HEK293 (cell line): ENCODE data around the gene SLITRK5.

Source experiments
- CTCF ChIA-PET: fragments of 350-600 bp; formaldehyde crosslinking; extraction: SDS; loops from one replicate; lab custom pipeline; 2021; ENCODE audit warnings: antibody characterized with exemption; lab: Yijun Ruan, JAX
- POLR2A ChIA-PET: fragments of 300-600 bp; formaldehyde crosslinking; extraction: SDS; loops from one replicate; lab custom pipeline; 2020; ENCODE audit warnings: antibody characterized with exemption, inconsistent platforms; lab: Yijun Ruan, JAX
- H3K27ac ChIP-seq: fragments of 200-500 bp; sonication (Bioruptor generic); 2 replicates; pipeline ENCODE4 v1.5.1; 2014; ENCODE audit warnings: low read depth, low read length, control low read depth, inconsistent platforms; ENCODE audit errors: extremely low read depth
- H3K36me3 ChIP-seq, 2 experiments: fragments of 200-500 bp in 1 of 2; sonication (Bioruptor generic) in 1 of 2; 1 replicate in 1 of 2; 2 replicates in 1 of 2; pipeline ENCODE4 v1.5.1; 2014 to 2017; ENCODE audit warnings: inconsistent platforms in 2 of 2, low read length in 2 of 2; ENCODE audit not compliant: control insufficient read depth in 2 of 2, insufficient read depth in 1 of 2
- H3K4me1 ChIP-seq: fragments of 200-500 bp; sonication (Bioruptor generic); 2 replicates; pipeline ENCODE4 v1.5.1; 2014; ENCODE audit warnings: mild to moderate bottlenecking, low read length, inconsistent platforms; ENCODE audit not compliant: control insufficient read depth, insufficient read depth
- H3K4me3 ChIP-seq: 2 replicates; pipeline ENCODE4 v1.5.1; 2011; ENCODE audit warnings: low read depth, mild to moderate bottlenecking, control low read depth, low read length, moderate library complexity
- H3K9me3 ChIP-seq: fragments of 200-500 bp; sonication (Bioruptor generic); 2 replicates; pipeline ENCODE4 v1.5.1; 2014; ENCODE audit warnings: low read depth, low read length, inconsistent platforms; ENCODE audit not compliant: control insufficient read depth, insufficient read depth
- ELK4 ChIP-seq: IDR thresholded peaks from 2 replicates; pipeline ENCODE4 v1.6.1; 2011; ENCODE audit warnings: mild to moderate bottlenecking, low read depth, low read length, borderline replicate concordance
- FEZF1 ChIP-seq: fragments of 450-650 bp; formaldehyde crosslinking; IDR thresholded peaks from 2 replicates; pipeline ENCODE4 v1.5.1; 2016; ENCODE audit warnings: missing biosample characterization, missing genetic modification characterization
- GFI1B ChIP-seq: fragments of 450-650 bp; formaldehyde crosslinking; IDR thresholded peaks from 2 replicates; pipeline ENCODE4 v1.5.1; 2016; ENCODE audit warnings: missing biosample characterization, missing genetic modification characterization
- KLF1 ChIP-seq: fragments of 450-650 bp; formaldehyde crosslinking; IDR thresholded peaks from 2 replicates; pipeline ENCODE4 v1.5.1; 2016; ENCODE audit warnings: missing biosample characterization, missing genetic modification characterization
- REST ChIP-seq: fragments of 450-650 bp; formaldehyde crosslinking; IDR thresholded peaks from 2 replicates; pipeline ENCODE4 v1.5.1; 2016; ENCODE audit warnings: missing biosample characterization, missing genetic modification characterization
- WT1 ChIP-seq: fragments of 450-650 bp; formaldehyde crosslinking; IDR thresholded peaks from 2 replicates; pipeline ENCODE4 v1.5.1; 2016; ENCODE audit warnings: missing biosample characterization, missing genetic modification characterization
- YY1 ChIP-seq: fragments of 450-650 bp; formaldehyde crosslinking; IDR thresholded peaks from 2 replicates; pipeline ENCODE4 v1.5.1; 2018; ENCODE audit warnings: missing biosample characterization, missing genetic modification characterization
- ZBTB26 ChIP-seq: fragments of 450-650 bp; formaldehyde crosslinking; optimal IDR thresholded peaks from 2 replicates; pipeline ENCODE3; 2016; ENCODE audit warnings: missing biosample characterization, mild to moderate bottlenecking, missing genetic modification characterization
- ZFP41 ChIP-seq: fragments of 450-650 bp; formaldehyde crosslinking; IDR thresholded peaks from 2 replicates; pipeline ENCODE4 v1.5.1; 2016; ENCODE audit warnings: missing biosample characterization, missing genetic modification characterization, borderline replicate concordance
- ZNF23 ChIP-seq: fragments of 450-650 bp; formaldehyde crosslinking; IDR thresholded peaks from 2 replicates; pipeline ENCODE4 v1.5.1; 2016; ENCODE audit warnings: missing biosample characterization, missing genetic modification characterization, borderline replicate concordance
- ZNF302 ChIP-seq: fragments of 450-650 bp; formaldehyde crosslinking; IDR thresholded peaks from 2 replicates; pipeline ENCODE4 v1.5.1; 2016; ENCODE audit warnings: missing biosample characterization, missing genetic modification characterization, low read depth
- ZNF324 ChIP-seq: fragments of 450-650 bp; formaldehyde crosslinking; IDR thresholded peaks from 2 replicates; pipeline ENCODE4 v1.5.1; 2016; ENCODE audit warnings: missing biosample characterization, missing genetic modification characterization
- ZNF335 ChIP-seq: fragments of 450-650 bp; formaldehyde crosslinking; conservative IDR thresholded peaks from 2 replicates; pipeline ENCODE4 v1.5.1; 2016; ENCODE audit warnings: missing biosample characterization, missing genetic modification characterization
- ZNF510 ChIP-seq: fragments of 450-650 bp; formaldehyde crosslinking; IDR thresholded peaks from 2 replicates; pipeline ENCODE4 v1.5.1; 2018; ENCODE audit warnings: mild to moderate bottlenecking, missing genetic modification characterization, missing biosample characterization; ENCODE audit not compliant: insufficient replicate concordance
- ZNF518A ChIP-seq: fragments of 450-650 bp; formaldehyde crosslinking; conservative IDR thresholded peaks from 2 replicates; pipeline ENCODE4 v1.5.1; 2016; ENCODE audit warnings: low read depth, missing biosample characterization, missing genetic modification characterization
- ZNF529 ChIP-seq: fragments of 450-650 bp; formaldehyde crosslinking; IDR thresholded peaks from 2 replicates; pipeline ENCODE4 v1.5.1; 2017; ENCODE audit warnings: missing genetic modification characterization, missing biosample characterization; ENCODE audit not compliant: insufficient replicate concordance
- ZNF530 ChIP-seq: fragments of 450-650 bp; formaldehyde crosslinking; IDR thresholded peaks from 2 replicates; pipeline ENCODE4 v1.5.1; 2016; ENCODE audit warnings: low read depth, missing biosample characterization, missing genetic modification characterization
- ZNF544 ChIP-seq: fragments of 450-650 bp; formaldehyde crosslinking; IDR thresholded peaks from 2 replicates; pipeline ENCODE4 v1.5.0; 2017; ENCODE audit warnings: missing biosample characterization, missing genetic modification characterization
- ZNF548 ChIP-seq: fragments of 450-650 bp; formaldehyde crosslinking; IDR thresholded peaks from 2 replicates; pipeline ENCODE4 v1.5.1; 2016; ENCODE audit warnings: missing biosample characterization, missing genetic modification characterization
- ZNF549 ChIP-seq: fragments of 450-650 bp; IDR thresholded peaks from 2 replicates; pipeline ENCODE4 v1.5.1; 2018; ENCODE audit warnings: missing biosample characterization, missing genetic modification characterization, mild to moderate bottlenecking, inconsistent platforms, moderate library complexity
- ZNF571 ChIP-seq: fragments of 450-650 bp; formaldehyde crosslinking; IDR thresholded peaks from 2 replicates; pipeline ENCODE4 v1.5.0; 2017; ENCODE audit warnings: missing biosample characterization, missing genetic modification characterization
- ZNF600 ChIP-seq: fragments of 450-650 bp; formaldehyde crosslinking; IDR thresholded peaks from 2 replicates; pipeline ENCODE4 v1.5.1; 2016; ENCODE audit warnings: missing biosample characterization, missing genetic modification characterization
- ZNF626 ChIP-seq: fragments of 450-650 bp; sonication (Bioruptor Pico); formaldehyde crosslinking; IDR thresholded peaks from 2 replicates; pipeline ENCODE4 v1.5.1; 2018; ENCODE audit warnings: missing biosample characterization, missing genetic modification characterization, inconsistent platforms
- ZNF747 ChIP-seq: fragments of 450-650 bp; formaldehyde crosslinking; IDR thresholded peaks from 2 replicates; pipeline ENCODE4 v1.5.1; 2016; ENCODE audit warnings: missing biosample characterization, missing genetic modification characterization
- ZSCAN16 ChIP-seq: fragments of 450-650 bp; formaldehyde crosslinking; IDR thresholded peaks from 2 replicates; pipeline ENCODE4 v1.5.1; 2016; ENCODE audit warnings: missing biosample characterization, missing genetic modification characterization
- ZSCAN5A ChIP-seq: fragments of 450-650 bp; formaldehyde crosslinking; IDR thresholded peaks from 2 replicates; pipeline ENCODE4 v1.5.1; 2016; ENCODE audit warnings: missing biosample characterization, missing genetic modification characterization

Gene SLITRK5

GRCh38 chr13:87671031-87671752 is at the start of gene SLITRK5:
Gene SLITRK5 (plus strand): TSS chr13:87671371. CDS start chr13:87675389, 4,018 bp downstream.
- no peaks in the 10 kb centered on the region for H3K9me3 ChIP-seq
- ChIA-PET POLR2A (no interaction called here), CTCF (interaction anchor here (0.8 to 1.2 kb wide), 2 partner anchors 10 to 53 kb away, joined by 4 to 6 read pairs; no protein-coding TSS in a partner anchor)
- H3K4me3 ChIP-seq: peak within 1 kb of the TSS; percentile 70
- H3K36me3 ChIP-seq: peaks cover 0 to 10% of the 10 kb centered on the region in 2 experiments; a peak in 1 of 3 replicates
- H3K27ac ChIP-seq: no peak within 1 kb of the TSS
- no peaks in the 10 kb centered on the region for H3K4me1 ChIP-seq
- TF ChIP-seq ZNF335 (tag by site-specific recombination) (no peak; the same call in 1 of the 2 replicates), GFI1B (tag by site-specific recombination) (no peak), ZNF23 (no peak), ZNF600 (tag by site-specific recombination) (peak; percentile 77), ZNF302 (tag by site-specific recombination) (no peak), ZNF324 (0 out of 2 replicates have a peak, but pooled peaks have one; percentile 21), ZNF626 (tag by site-specific recombination) (no peak), ZNF510 (tag by site-specific recombination) (no peak), ZNF530 (tag by site-specific recombination) (no peak), ZSCAN16 (no peak), KLF1 (no peak), ELK4 (no peak), FEZF1 (tag by site-specific recombination) (no peak), REST (tag by site-specific recombination) (no peak), ZFP41 (tag by site-specific recombination) (no peak), ZNF549 (tag by site-specific recombination) (no peak), ZNF571 (tag by site-specific recombination) (no peak), ZNF548 (tag by site-specific recombination) (no peak), ZBTB26 (tag by site-specific recombination) (no peak), ZNF747 (tag by site-specific recombination) (no peak), WT1 (tag by site-specific recombination) (no peak), ZNF529 (tag by site-specific recombination) (no peak), ZNF518A (tag by site-specific recombination) (no peak), ZSCAN5A (no peak), YY1 (tag by site-specific recombination) (peak; percentile 70), ZNF544 (no peak)
